ENCODE measurements around the gene CC2D1B. TPM values are rescaled to one million over a fixed set of nuclear protein-coding genes. Genes with fewer than 3 reads are reported as not detected.
A peak's percentile ranks its signal among the peaks of the same experiment; 100 is the strongest.

Gene CC2D1B
- total RNA-seq, 1 experiment from 2014 or later = 26.0 TPM

DNA sequence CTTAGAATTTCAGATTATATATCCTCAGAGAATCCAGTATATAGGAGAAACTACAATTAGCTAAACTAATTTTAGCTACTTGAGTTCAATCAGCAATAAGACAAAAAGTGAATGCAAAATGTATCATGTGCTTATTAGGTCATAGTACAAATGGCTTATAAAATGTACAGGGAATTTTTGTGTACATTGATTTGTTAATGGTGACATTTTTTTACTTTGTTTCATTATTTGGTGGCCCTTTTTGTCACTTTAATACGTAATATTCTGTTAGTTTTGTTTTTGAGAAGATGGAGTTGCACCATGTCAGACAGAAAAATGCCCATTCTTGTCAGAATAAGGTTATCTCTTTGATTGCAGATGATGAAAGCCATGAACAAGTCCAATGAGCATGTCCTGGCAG is 33.6 kb downstream of the CC2D1B start:
- H3K36me3 ChIP-seq (ENCODE audit: low read depth, low read length) = no peaks in the 10 kb centered on the region
- intact Hi-C loops (cut with micrococcal nuclease) = no loop called here
- H3K9me3 ChIP-seq (ENCODE audit: low read length) = no peaks in the 10 kb centered on the region
- H3K9ac ChIP-seq (ENCODE audit: low read length) = no peak overlapping the region
- H3K79me2 ChIP-seq (ENCODE audit: low read length) = no peaks in the 10 kb centered on the region
- no peak overlapping the region for H3K27ac ChIP-seq (ENCODE audit: low read length)
- H3K9me2 ChIP-seq (replicated peaks; ENCODE audit: low read length) = no peaks in the 10 kb centered on the region
- no TSS peak for BruUV-seq (replicated peaks)
- H4K20me1 ChIP-seq (ENCODE audit: low read length) = no peaks in the 10 kb centered on the region
- H2AFZ ChIP-seq (ENCODE audit: low read length) = no peak overlapping the region
- POLR2A ChIA-PET (ENCODE audit: unreplicated experiment) = no interaction called here
- no peaks in the 10 kb centered on the region for H3F3A ChIP-seq (ENCODE audit: low read length, unreplicated experiment)
- H3K4me1 ChIP-seq (ENCODE audit: insufficient read depth, low read length) = peaks cover 6% of the 10 kb centered on the region; the same call in 1 of the 2 replicates
- CTCF ChIA-PET = no interaction called here
- H3K4me3 ChIP-seq (ENCODE audit: low read length) = no peak overlapping the region
- no peak for TF ChIP-seq EZH2 (IDR thresholded peaks at IDR 0.05; ENCODE audit: low read length, unreplicated experiment)
- TF ChIP-seq, protein P1, sequence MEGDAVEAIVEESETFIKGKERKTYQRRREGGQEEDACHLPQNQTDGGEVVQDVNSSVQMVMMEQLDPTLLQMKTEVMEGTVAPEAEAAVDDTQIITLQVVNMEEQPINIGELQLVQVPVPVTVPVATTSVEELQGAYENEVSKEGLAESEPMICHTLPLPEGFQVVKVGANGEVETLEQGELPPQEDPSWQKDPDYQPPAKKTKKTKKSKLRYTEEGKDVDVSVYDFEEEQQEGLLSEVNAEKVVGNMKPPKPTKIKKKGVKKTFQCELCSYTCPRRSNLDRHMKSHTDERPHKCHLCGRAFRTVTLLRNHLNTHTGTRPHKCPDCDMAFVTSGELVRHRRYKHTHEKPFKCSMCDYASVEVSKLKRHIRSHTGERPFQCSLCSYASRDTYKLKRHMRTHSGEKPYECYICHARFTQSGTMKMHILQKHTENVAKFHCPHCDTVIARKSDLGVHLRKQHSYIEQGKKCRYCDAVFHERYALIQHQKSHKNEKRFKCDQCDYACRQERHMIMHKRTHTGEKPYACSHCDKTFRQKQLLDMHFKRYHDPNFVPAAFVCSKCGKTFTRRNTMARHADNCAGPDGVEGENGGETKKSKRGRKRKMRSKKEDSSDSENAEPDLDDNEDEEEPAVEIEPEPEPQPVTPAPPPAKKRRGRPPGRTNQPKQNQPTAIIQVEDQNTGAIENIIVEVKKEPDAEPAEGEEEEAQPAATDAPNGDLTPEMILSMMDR (conservative IDR thresholded peaks at IDR 0.05; ENCODE audit: low read depth, low read length) = no peak
- TF ChIP-seq EZH2phosphoT487 (IDR thresholded peaks at IDR 0.05; ENCODE audit: borderline replicate concordance, low read length) = no peak
- H3K27me3 ChIP-seq (ENCODE audit: low read length) = no peaks in the 10 kb centered on the region
- DNase-seq (no peak), ATAC-seq (no peak)
- H3K4me2 ChIP-seq (ENCODE audit: low read length) = no peak overlapping the region

- Histone ChIP-seq H3K4me2 (ENCODE audit: low read length) (no peak overlapping the region), H3K4me3 (ENCODE audit: low read length) (no peak overlapping the region), H3K9ac (ENCODE audit: low read length) (no peak overlapping the region), H4K20me1 (ENCODE audit: low read length) (no peaks in the 10 kb centered on the region), H3F3A (ENCODE audit: low read length, unreplicated experiment) (no peaks in the 10 kb centered on the region), H3K9me2 (replicated peaks; ENCODE audit: low read length) (no peaks in the 10 kb centered on the region), H3K79me2 (ENCODE audit: low read length) (no peaks in the 10 kb centered on the region), H3K9me3 (ENCODE audit: low read length) (no peaks in the 10 kb centered on the region), H3K27ac (ENCODE audit: low read length) (no peak overlapping the region), H2AFZ (ENCODE audit: low read length) (no peak overlapping the region), H3K27me3 (ENCODE audit: low read length) (no peaks in the 10 kb centered on the region), H3K4me1 (ENCODE audit: insufficient read depth, low read length) (peaks cover 6% of the 10 kb centered on the region; the same call in 1 of the 2 replicates), H3K36me3 (ENCODE audit: low read depth, low read length) (no peaks in the 10 kb centered on the region)
- intact Hi-C loops (cut with micrococcal nuclease) = no loop called here
- ChIA-PET CTCF (no interaction called here), POLR2A (ENCODE audit: unreplicated experiment) (no interaction called here)
- no TSS peak for BruUV-seq (replicated peaks)
- TF ChIP-seq, protein P1 (conservative IDR thresholded peaks at IDR 0.05; ENCODE audit: low read depth, low read length) = no peak
- no peak for TF ChIP-seq EZH2 (IDR thresholded peaks at IDR 0.05; ENCODE audit: low read length, unreplicated experiment)
- TF ChIP-seq EZH2phosphoT487 (IDR thresholded peaks at IDR 0.05; ENCODE audit: borderline replicate concordance, low read length) = no peak
- ATAC-seq = no peak; the same call in 1 of the 2 replicates
- DNase-seq = peak; percentile 28
Measured at GRCh38 chr1:52328615-52329014, 37.4 kb downstream of the CC2D1B start.

- ATAC-seq = no peak
- intact Hi-C loops (cut with micrococcal nuclease) = no loop called here
- no TSS peak for BruUV-seq (replicated peaks)
- no peaks in the 10 kb centered on the region for H3K79me2 ChIP-seq (ENCODE audit: low read length)
- no peaks in the 10 kb centered on the region for H3F3A ChIP-seq (ENCODE audit: low read length, unreplicated experiment)
- no peaks in the 10 kb centered on the region for H3K9me3 ChIP-seq (ENCODE audit: low read length)
- no peaks in the 10 kb centered on the region for H3K27me3 ChIP-seq (ENCODE audit: low read length)
- TF ChIP-seq EZH2phosphoT487 (IDR thresholded peaks at IDR 0.05; ENCODE audit: borderline replicate concordance, low read length) (no peak), EZH2 (IDR thresholded peaks at IDR 0.05; ENCODE audit: low read length, unreplicated experiment) (no peak)
- TF ChIP-seq, protein P1 (conservative IDR thresholded peaks at IDR 0.05; ENCODE audit: low read depth, low read length) = no peak
- peaks cover 6% of the 10 kb centered on the region; the same call in 1 of the 2 replicates for H3K4me1 ChIP-seq (ENCODE audit: insufficient read depth, low read length)
- no peak overlapping the region for H3K4me3 ChIP-seq (ENCODE audit: low read length)
- no peak for DNase-seq
- no peak overlapping the region for H3K9ac ChIP-seq (ENCODE audit: low read length)
- no peak overlapping the region for H3K4me2 ChIP-seq (ENCODE audit: low read length)
- H3K9me2 ChIP-seq (replicated peaks; ENCODE audit: low read length) = no peaks in the 10 kb centered on the region
- CTCF ChIA-PET = no interaction called here
- H3K36me3 ChIP-seq (ENCODE audit: low read depth, low read length) = no peaks in the 10 kb centered on the region
- POLR2A ChIA-PET (ENCODE audit: unreplicated experiment) = no interaction called here
- H2AFZ ChIP-seq (ENCODE audit: low read length) = no peak overlapping the region
- no peaks in the 10 kb centered on the region for H4K20me1 ChIP-seq (ENCODE audit: low read length)
- H3K27ac ChIP-seq (ENCODE audit: low read length) = no peak overlapping the region
Measured at GRCh38 chr1:52325786-52326185, 40.2 kb downstream of the CC2D1B start.

Data from PC-3 (cell line).